Measurements from ENCODE around the gene ANTXRL.
"Not testable (repeated sequence)": the region's sequence is repeated elsewhere in the genome, so short reads cannot be mapped to it uniquely, and the experiment has no call there.

The ANTXRL gene

GRCh38 chr10:46254467-46254866 is 32.3 kb upstream of the ANTXRL start:
- no peak for TF ChIP-seq CTCF (IDR thresholded peaks at IDR 0.05)
- no peaks in the 10 kb centered on the region for H3K9me3 Mint-ChIP-seq
- no peak overlapping the region for H3K4me3 Mint-ChIP-seq
- DNase-seq: no peak
- peaks cover 8% of the 10 kb centered on the region for H3K27me3 Mint-ChIP-seq (ENCODE audit: low read depth, poor library complexity)
- peaks cover 10% of the 10 kb centered on the region for H3K4me1 Mint-ChIP-seq
- no peaks in the 10 kb centered on the region for H3K36me3 Mint-ChIP-seq (ENCODE audit: low read depth)
- no peak overlapping the region for H3K27ac Mint-ChIP-seq

GRCh38 chr10:46255210-46255609 is 31.6 kb upstream of the ANTXRL start:
- peaks cover 10% of the 10 kb centered on the region for H3K4me1 Mint-ChIP-seq
- H3K27ac Mint-ChIP-seq; H3K36me3 Mint-ChIP-seq (ENCODE audit: low read depth); DNase-seq; H3K4me3 Mint-ChIP-seq; H3K9me3 Mint-ChIP-seq; H3K27me3 Mint-ChIP-seq (ENCODE audit: low read depth, poor library complexity): not testable (repeated sequence)

- Mint-ChIP-seq H3K27me3 (ENCODE audit: low read depth, poor library complexity) (peaks cover 8% of the 10 kb centered on the region), H3K9me3 (no peaks in the 10 kb centered on the region), H3K4me3 (no peak overlapping the region), H3K27ac (no peak overlapping the region), H3K4me1 (peaks cover 10% of the 10 kb centered on the region), H3K36me3 (ENCODE audit: low read depth) (no peaks in the 10 kb centered on the region)
- DNase-seq: peak; percentile 68
- TF ChIP-seq CTCF (IDR thresholded peaks at IDR 0.05): peak; percentile 60
Measured at GRCh38 chr10:46255801-46256747, 30.7 kb upstream of the ANTXRL start.

- no peak overlapping the region for H3K27ac Mint-ChIP-seq
- H3K27me3 Mint-ChIP-seq (ENCODE audit: low read depth, poor library complexity): peaks cover 8% of the 10 kb centered on the region
- no peak for DNase-seq
- H3K9me3 Mint-ChIP-seq: no peaks in the 10 kb centered on the region
- H3K36me3 Mint-ChIP-seq (ENCODE audit: low read depth): no peaks in the 10 kb centered on the region
- TF ChIP-seq CTCF (IDR thresholded peaks at IDR 0.05): no peak
- H3K4me3 Mint-ChIP-seq: no peak overlapping the region
- H3K4me1 Mint-ChIP-seq: peaks cover 10% of the 10 kb centered on the region
Measured at GRCh38 chr10:46257099-46257498, 29.7 kb upstream of the ANTXRL start.

- not testable (repeated sequence) for H3K36me3 Mint-ChIP-seq (ENCODE audit: low read depth); H3K27me3 Mint-ChIP-seq (ENCODE audit: low read depth, poor library complexity); H3K9me3 Mint-ChIP-seq; H3K4me3 Mint-ChIP-seq; H3K4me1 Mint-ChIP-seq; H3K27ac Mint-ChIP-seq; DNase-seq
Measured at GRCh38 chr10:46262906-46263560, 23.8 kb upstream of the ANTXRL start.

- no peak for DNase-seq
- H3K4me3 Mint-ChIP-seq: no peak overlapping the region
- H3K36me3 Mint-ChIP-seq (ENCODE audit: low read depth): no peaks in the 10 kb centered on the region
- TF ChIP-seq CTCF (IDR thresholded peaks at IDR 0.05): no peak
- H3K27ac Mint-ChIP-seq: no peak overlapping the region
- no peaks in the 10 kb centered on the region for H3K27me3 Mint-ChIP-seq (ENCODE audit: low read depth, poor library complexity)
- H3K4me1 Mint-ChIP-seq: no peaks in the 10 kb centered on the region
- H3K9me3 Mint-ChIP-seq: no peaks in the 10 kb centered on the region
Measured at GRCh38 chr10:46263831-46264268, 22.9 kb upstream of the ANTXRL start.

Data from nephron progenitor cell (in vitro differentiated cells).